MM.1S (cell line): ENCODE data around the gene PNMA3.

Source experiments
- CTCF ChIP-seq: fragments of 300-600 bp; sonication (generic); IDR thresholded peaks from 2 replicates; pipeline ENCODE4 v1.5.1; 2016; ENCODE audit warnings: antibody characterized with exemption, low read length, mixed read lengths
- EZH2 ChIP-seq: fragments of 300-600 bp; sonication (generic); optimal IDR thresholded peaks from 2 replicates; pipeline ENCODE3; 2017; ENCODE audit warnings: low read depth, mild to moderate bottlenecking, antibody characterized with exemption, low read length, mixed read lengths
- EZH2phosphoT487 ChIP-seq: fragments of 300-600 bp; sonication (generic); IDR thresholded peaks from 2 replicates; pipeline ENCODE4 v1.6.1; 2018; ENCODE audit warnings: antibody characterized with exemption, low read length

- TF ChIP-seq EZH2 = no peak
- no peak for TF ChIP-seq CTCF
- no peak for TF ChIP-seq EZH2phosphoT487
Observed at GRCh38 chrX:153055871-153056749, at the start of gene PNMA3.
